ENCODE data around the gene LALBA. TPM values are rescaled to one million over a fixed set of nuclear protein-coding genes. Genes with fewer than 3 reads are reported as not detected.
"Not testable (repeated sequence)": the region's sequence is repeated elsewhere in the genome, so short reads cannot be mapped to it uniquely, and the experiment has no call there.

Gene LALBA
- total RNA-seq, 1 experiment from 2014 or later, result not detected

- DNase-seq; H3K36me3 ChIP-seq (replicated peaks; ENCODE audit: control insufficient read depth, insufficient read depth, low read length); H3K27me3 ChIP-seq (ENCODE audit: control insufficient read depth, insufficient read depth, low read length): not testable (repeated sequence)
- peak overlapping the region; percentile 10; the same call in 1 of the 2 replicates for H3K4me3 ChIP-seq (ENCODE audit: insufficient read depth, low read depth, low read length)
Measured at GRCh38 chr12:48553666-48554343, 16.0 kb downstream of the LALBA start.

DNA sequence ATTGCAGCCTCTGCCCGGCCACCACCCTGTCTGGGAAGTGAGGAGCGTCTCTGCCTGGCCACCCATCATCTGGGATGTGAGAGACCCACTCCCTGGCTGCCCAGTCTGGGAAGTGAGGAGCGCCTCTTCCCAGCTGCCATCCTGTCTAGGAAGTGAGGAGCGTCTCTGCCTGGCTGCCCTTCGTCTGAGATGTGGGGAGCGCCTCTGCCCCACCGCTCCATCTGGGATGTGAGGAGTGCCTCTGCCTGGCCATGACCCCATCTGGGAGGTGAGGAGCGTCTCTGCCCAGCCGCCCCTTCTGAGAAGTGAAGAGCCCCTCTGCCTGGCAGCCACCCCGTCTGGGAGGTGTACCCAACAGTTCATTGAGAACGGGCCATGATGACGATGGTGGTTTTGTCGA is 18.2 kb downstream of the LALBA start:
- not testable (repeated sequence) for H3K36me3 ChIP-seq (replicated peaks; ENCODE audit: control insufficient read depth, insufficient read depth, low read length); H3K4me3 ChIP-seq (ENCODE audit: insufficient read depth, low read depth, low read length); H3K27me3 ChIP-seq (ENCODE audit: control insufficient read depth, insufficient read depth, low read length); DNase-seq

- DNase-seq; H3K27me3 ChIP-seq (ENCODE audit: control insufficient read depth, insufficient read depth, low read length); H3K4me3 ChIP-seq (ENCODE audit: insufficient read depth, low read depth, low read length): not testable (repeated sequence)
Measured at GRCh38 chr12:48547012-48547411, 22.8 kb downstream of the LALBA start.

DNA sequence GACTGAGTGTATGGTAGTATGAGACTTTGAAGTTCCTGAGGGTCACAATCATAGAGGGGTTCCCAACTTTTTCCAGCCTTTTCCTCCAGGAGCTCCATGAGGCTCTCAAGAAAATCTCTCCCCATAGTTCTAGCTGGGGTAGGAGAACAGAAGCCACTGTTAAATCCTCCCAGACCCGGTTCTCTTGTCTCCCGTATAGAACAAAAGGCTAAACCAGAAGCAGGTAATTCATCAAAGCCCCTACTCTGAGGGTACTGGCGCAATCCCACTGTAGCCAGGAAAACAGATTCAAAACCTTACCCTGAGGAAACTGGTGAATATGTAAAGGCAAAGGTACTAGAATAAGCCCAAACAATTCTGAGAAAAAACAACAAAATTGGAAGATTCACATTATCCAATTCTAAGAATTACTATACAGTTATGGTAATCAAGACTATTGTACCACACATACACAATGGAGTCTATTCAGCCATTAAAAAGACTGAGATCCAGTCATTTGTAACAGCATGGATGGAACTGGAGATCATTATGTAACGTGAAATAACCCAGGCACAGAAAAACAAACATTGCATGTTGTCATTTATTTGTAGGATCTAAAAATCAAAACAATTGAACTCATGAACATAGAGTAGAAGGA is 23.9 kb downstream of the LALBA start:
- Histone ChIP-seq H3K27me3 (ENCODE audit: control insufficient read depth, insufficient read depth, low read length) (no peaks in the 10 kb centered on the region), H3K4me3 (ENCODE audit: insufficient read depth, low read depth, low read length) (no peak overlapping the region), H3K36me3 (replicated peaks; ENCODE audit: control insufficient read depth, insufficient read depth, low read length) (no peaks in the 10 kb centered on the region)
- DNase-seq, result no peak

More at GRCh38 chr12:48547012-48547411, 22.8 kb downstream of the LALBA start:
- not testable (repeated sequence) for H3K36me3 ChIP-seq (replicated peaks; ENCODE audit: control insufficient read depth, insufficient read depth, low read length)

GRCh38 chr12:48542300-48542928 is 27.4 kb downstream of the LALBA start:
- H3K4me3 ChIP-seq (ENCODE audit: insufficient read depth, low read depth, low read length), result no peak overlapping the region
- H3K36me3 ChIP-seq (replicated peaks; ENCODE audit: control insufficient read depth, insufficient read depth, low read length), result no peaks in the 10 kb centered on the region
- peak; percentile 53 for DNase-seq
- H3K27me3 ChIP-seq (ENCODE audit: control insufficient read depth, insufficient read depth, low read length), result no peaks in the 10 kb centered on the region

- DNase-seq, result no peak
- H3K27me3 ChIP-seq (ENCODE audit: control insufficient read depth, insufficient read depth, low read length), result no peaks in the 10 kb centered on the region
- no peak overlapping the region for H3K4me3 ChIP-seq (ENCODE audit: insufficient read depth, low read depth, low read length)
- no peaks in the 10 kb centered on the region for H3K36me3 ChIP-seq (replicated peaks; ENCODE audit: control insufficient read depth, insufficient read depth, low read length)
Measured at GRCh38 chr12:48536602-48537001, 33.2 kb downstream of the LALBA start.

DNA sequence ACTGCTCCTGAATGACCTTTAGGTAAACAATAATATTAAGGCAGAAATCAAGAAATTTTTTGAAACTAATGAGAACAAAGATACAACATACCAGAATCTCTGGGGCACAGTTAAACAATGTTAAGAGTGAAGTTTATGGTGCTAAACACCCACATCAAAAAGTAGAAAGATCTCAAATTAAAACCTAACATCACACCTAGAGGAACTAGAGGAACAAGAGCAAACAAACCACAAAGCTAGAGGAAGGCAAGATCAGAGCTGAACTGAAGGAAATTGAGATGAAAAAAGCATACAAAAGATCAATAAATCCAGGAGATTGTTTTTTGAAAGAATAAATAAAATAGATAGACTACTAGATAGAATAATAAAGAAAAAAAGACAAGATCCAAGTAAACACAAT is 37.2 kb downstream of the LALBA start:
- no peak overlapping the region for H3K4me3 ChIP-seq (ENCODE audit: insufficient read depth, low read depth, low read length)
- no peaks in the 10 kb centered on the region for H3K36me3 ChIP-seq (replicated peaks; ENCODE audit: control insufficient read depth, insufficient read depth, low read length)
- no peaks in the 10 kb centered on the region for H3K27me3 ChIP-seq (ENCODE audit: control insufficient read depth, insufficient read depth, low read length)
- DNase-seq, result no peak

DNA sequence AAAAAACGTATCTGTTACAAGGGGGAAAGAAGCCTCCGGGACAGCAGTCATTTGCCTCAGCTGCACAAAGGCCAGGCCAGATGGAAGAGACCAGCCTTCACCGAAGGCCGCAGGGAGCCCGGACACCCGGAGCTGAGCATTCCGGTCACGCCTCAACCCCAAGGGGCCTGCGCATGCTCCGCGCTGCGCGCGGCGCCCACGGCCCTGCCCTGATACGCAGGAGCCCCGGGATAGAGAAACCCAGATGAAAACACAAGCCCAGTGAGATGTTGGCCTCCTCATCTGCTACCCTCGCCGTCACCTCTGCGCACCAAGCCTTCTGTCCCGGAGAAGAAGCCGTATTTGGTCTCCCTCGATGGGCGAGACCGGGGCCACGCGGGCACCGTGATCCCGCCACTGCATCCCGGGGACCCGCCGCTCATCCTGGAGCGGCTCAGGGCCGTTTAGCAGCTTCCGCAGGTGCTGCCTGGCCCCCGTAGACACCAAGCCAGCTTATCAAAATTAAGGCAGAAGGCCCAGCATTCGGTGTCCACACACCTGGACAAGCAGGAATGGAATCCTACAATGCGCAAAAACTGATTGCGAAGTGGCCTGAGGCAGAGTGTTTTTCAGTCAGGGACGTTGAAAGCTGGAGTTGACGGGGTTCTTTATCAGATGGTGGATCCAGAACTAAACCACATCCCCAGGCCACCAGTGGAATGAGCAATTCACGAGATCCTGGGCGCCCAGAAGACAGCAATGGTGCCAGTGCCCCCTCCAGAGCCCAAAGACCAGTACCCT is 41.8 kb downstream of the LALBA start:
- no peak for DNase-seq
- Histone ChIP-seq H3K4me3 (ENCODE audit: insufficient read depth, low read depth, low read length) (no peak overlapping the region), H3K36me3 (replicated peaks; ENCODE audit: control insufficient read depth, insufficient read depth, low read length) (no peaks in the 10 kb centered on the region), H3K27me3 (ENCODE audit: control insufficient read depth, insufficient read depth, low read length) (no peaks in the 10 kb centered on the region)

GRCh38 chr12:48525332-48525731 is 44.5 kb downstream of the LALBA start, which contains the start of gene OR8S1:
OR8S1 (plus strand) TSS chr12:48525632; CDS start chr12:48525632, 0 bp downstream.
- H3K36me3 ChIP-seq (replicated peaks; ENCODE audit: control insufficient read depth, insufficient read depth, low read length), result no peaks in the 10 kb centered on the region
- H3K4me3 ChIP-seq (ENCODE audit: insufficient read depth, low read depth, low read length), result no peak within 1 kb of the TSS
- no peak for DNase-seq
- H3K27me3 ChIP-seq (ENCODE audit: control insufficient read depth, insufficient read depth, low read length), result no peaks in the 10 kb centered on the region

- H3K4me3 ChIP-seq (ENCODE audit: insufficient read depth, low read depth, low read length); DNase-seq; H3K36me3 ChIP-seq (replicated peaks; ENCODE audit: control insufficient read depth, insufficient read depth, low read length); H3K27me3 ChIP-seq (ENCODE audit: control insufficient read depth, insufficient read depth, low read length): not testable (repeated sequence)
Measured at GRCh38 chr12:48520381-48520780, 49.5 kb downstream of the LALBA start.

Other genes starting within 250 kb of the LALBA start
- gene ZNF641, start 219.1 kb downstream of the LALBA start, total RNA-seq (2014; rRNA removed; shearing (Covaris generic)), result 3.4 and 4.3 TPM in 2 replicates
- gene ANP32D, start 97.5 kb downstream of the LALBA start, total RNA-seq (2014; rRNA removed; shearing (Covaris generic)), result not detected in 2 replicates
- not detected in 2 replicates for gene C12orf54, start 87.5 kb downstream of the LALBA start, total RNA-seq (2014; rRNA removed; shearing (Covaris generic))
- gene OR8S1, start 44.4 kb downstream of the LALBA start, total RNA-seq (2014; rRNA removed; shearing (Covaris generic)), result not detected in 2 replicates
- 41.2 and 41.4 TPM in 2 replicates for gene KANSL2, start 112.2 kb upstream of the LALBA start, total RNA-seq (2014; rRNA removed; shearing (Covaris generic))
- 25.6 and 37.4 TPM in 2 replicates for gene CCNT1, start 146.7 kb upstream of the LALBA start, total RNA-seq (2014; rRNA removed; shearing (Covaris generic))
- 7.0 and 7.1 TPM in 2 replicates for gene ADCY6, start 219.0 kb upstream of the LALBA start, total RNA-seq (2014; rRNA removed; shearing (Covaris generic))
- 3.2 and 4.6 TPM in 2 replicates for gene CACNB3, start 248.4 kb upstream of the LALBA start, total RNA-seq (2014; rRNA removed; shearing (Covaris generic))